Brain microvascular endothelial cell (primary cell): ENCODE data around the gene ATF2.

Experiments used
- DNase-seq: peaks from one replicate; pipeline ENCODE4 v3.0.0-alpha.2; 2020
- H3K27ac ChIP-seq: fragments of 250-450 bp; sonication (Bioruptor Pico); 2 replicates; pipeline ENCODE4 v1.5.1; 2020; ENCODE audit warnings: mild to moderate bottlenecking, moderate library complexity
- H3K27me3 ChIP-seq: fragments of 250-450 bp; sonication (Bioruptor Pico); replicated peaks from 2 replicates; pipeline ENCODE4 v1.5.1; 2020; ENCODE audit warnings: mild to moderate bottlenecking
- H3K36me3 ChIP-seq: fragments of 250-450 bp; sonication (Bioruptor Pico); replicated peaks from 2 replicates; pipeline ENCODE4 v1.5.1; 2020; ENCODE audit warnings: mild to moderate bottlenecking
- H3K4me3 ChIP-seq: 2 replicates; pipeline ENCODE4 v1.5.1; 2011; ENCODE audit warnings: low read depth, mild to moderate bottlenecking, control low read depth, low read length, moderate library complexity
- in situ Hi-C: cut with HindIII; loops from 2 replicates; pipeline ENCODE4 v1.10.0; 2017; ENCODE audit warnings: low sequenced_read_pairs, low pct_ligation_motif_present
- TF ChIP-seq, protein P1 (sequence below): IDR thresholded peaks from 2 replicates; pipeline ENCODE4 v1.5.1; 2011; ENCODE audit warnings: low read depth, mild to moderate bottlenecking, moderate library complexity, low read length, control low read depth, inconsistent platforms; ENCODE audit errors: missing control alignments

ATF2 gene

DNA sequence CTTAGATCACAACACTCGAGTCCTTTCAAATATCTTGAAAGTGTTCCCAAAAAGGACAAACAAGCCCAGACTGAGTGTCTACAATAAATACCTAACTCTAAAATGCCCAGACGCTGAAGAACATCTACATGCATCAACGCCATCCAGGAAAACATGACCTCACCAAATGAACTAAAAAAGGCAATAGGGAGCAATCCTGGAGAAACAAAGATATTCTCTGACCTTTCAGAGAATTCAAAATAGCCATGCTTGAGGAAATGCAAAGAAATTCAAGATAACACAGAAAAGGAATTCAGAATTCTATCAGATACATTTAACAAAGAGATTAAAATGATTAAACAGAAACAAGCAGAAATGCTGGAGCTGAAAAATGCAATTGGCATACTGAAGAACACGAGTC, 101.6 kb downstream of the ATF2 start:
- in situ Hi-C loops = no loop called here
- no peak for DNase-seq
- no peak overlapping the region for H3K4me3 ChIP-seq
- H3K27ac ChIP-seq = no peak overlapping the region
- TF ChIP-seq, protein P1, sequence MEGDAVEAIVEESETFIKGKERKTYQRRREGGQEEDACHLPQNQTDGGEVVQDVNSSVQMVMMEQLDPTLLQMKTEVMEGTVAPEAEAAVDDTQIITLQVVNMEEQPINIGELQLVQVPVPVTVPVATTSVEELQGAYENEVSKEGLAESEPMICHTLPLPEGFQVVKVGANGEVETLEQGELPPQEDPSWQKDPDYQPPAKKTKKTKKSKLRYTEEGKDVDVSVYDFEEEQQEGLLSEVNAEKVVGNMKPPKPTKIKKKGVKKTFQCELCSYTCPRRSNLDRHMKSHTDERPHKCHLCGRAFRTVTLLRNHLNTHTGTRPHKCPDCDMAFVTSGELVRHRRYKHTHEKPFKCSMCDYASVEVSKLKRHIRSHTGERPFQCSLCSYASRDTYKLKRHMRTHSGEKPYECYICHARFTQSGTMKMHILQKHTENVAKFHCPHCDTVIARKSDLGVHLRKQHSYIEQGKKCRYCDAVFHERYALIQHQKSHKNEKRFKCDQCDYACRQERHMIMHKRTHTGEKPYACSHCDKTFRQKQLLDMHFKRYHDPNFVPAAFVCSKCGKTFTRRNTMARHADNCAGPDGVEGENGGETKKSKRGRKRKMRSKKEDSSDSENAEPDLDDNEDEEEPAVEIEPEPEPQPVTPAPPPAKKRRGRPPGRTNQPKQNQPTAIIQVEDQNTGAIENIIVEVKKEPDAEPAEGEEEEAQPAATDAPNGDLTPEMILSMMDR = no peak
- no peaks in the 10 kb centered on the region for H3K27me3 ChIP-seq
- H3K36me3 ChIP-seq = peaks cover 3% of the 10 kb centered on the region

DNA sequence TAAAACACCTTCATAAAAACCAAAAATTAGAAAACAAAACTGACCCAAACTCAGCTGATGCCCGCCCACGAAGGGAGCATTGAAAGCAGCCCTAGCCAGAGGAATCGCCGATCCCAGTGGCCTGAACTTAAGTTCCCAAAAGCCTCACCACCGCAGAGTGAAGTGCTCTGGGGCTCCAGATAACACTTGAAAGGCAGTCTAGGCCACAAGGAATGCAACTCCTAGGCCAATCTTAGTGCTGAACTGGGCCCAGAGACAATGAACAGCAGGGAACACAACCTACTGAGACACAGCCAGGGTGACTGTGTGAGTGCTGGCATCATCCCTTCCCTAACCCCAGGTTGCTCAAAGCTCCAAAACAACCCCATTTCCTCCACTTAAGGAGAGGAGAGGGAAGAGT, 103.2 kb downstream of the ATF2 start:
- no peak overlapping the region for H3K4me3 ChIP-seq
- no peak overlapping the region for H3K27ac ChIP-seq
- DNase-seq = no peak
- in situ Hi-C loops = no loop called here
- TF ChIP-seq, protein P1 = no peak
- H3K27me3 ChIP-seq = no peaks in the 10 kb centered on the region
- H3K36me3 ChIP-seq = no peaks in the 10 kb centered on the region

DNA sequence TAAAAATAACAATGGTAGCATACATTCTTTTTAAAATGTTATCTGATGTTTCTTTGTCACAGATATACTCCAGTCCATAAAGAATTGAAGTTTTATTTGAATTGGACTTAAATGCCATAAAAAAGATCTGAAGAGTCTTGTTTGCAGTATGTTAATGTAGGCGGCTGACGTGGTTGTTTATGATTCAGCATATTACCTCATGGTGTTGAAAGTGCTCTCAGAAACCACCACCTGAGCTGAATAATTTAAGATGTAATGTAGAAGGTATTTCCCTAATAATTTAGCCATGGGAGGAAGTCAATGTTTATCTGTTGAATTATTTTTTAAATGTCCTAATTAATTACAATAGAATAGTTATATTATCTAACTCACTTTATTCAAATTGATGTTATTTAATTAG, 104.3 kb downstream of the ATF2 start:
- Histone ChIP-seq H3K27me3 (no peaks in the 10 kb centered on the region), H3K27ac (no peak overlapping the region), H3K4me3 (no peak overlapping the region), H3K36me3 (no peaks in the 10 kb centered on the region)
- in situ Hi-C loops = no loop called here
- TF ChIP-seq, protein P1 = no peak
- no peak for DNase-seq

DNA sequence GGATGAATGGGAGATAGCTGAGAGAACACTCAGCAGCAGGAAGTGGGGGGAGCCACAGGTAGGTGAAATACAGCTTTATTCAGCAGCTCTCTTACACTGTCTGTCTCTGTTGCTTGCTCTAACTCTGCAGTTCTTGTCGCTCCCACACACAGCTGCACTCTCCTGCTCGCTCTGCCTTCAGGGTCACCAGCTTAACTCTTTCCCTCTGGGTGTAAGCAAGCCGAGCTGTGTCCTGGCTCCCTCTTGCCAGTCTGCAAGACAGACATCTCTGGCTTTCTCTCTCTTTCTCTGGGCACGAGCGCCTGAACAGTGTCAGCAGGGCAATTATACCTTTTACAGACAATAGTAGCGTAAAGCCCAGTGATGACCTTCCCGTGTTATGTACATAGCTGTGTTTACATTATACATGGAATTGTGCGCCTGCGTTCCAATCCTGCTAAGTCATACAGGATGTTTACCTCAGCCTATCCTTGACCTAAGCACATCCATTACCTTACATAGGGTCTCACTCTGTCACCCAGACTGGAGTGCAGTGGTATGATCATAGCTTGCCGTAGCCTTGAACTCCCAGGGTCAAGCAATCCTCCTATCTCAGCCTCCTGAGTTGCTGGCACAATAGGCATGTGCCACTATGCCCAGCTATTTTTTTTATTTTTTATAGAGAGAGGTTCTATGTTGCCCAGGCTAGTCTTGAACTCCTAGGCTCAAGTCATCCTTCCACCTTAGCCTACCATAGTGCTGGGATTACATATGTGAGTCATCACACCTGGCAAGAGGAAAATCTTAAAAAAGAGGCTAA, 105.0 kb downstream of the ATF2 start:
- no peak overlapping the region for H3K4me3 ChIP-seq
- no peak overlapping the region for H3K27ac ChIP-seq
- TF ChIP-seq, protein P1 = no peak
- no peak for DNase-seq
- in situ Hi-C loops = no loop called here
- no peaks in the 10 kb centered on the region for H3K36me3 ChIP-seq
- H3K27me3 ChIP-seq = no peaks in the 10 kb centered on the region

DNA sequence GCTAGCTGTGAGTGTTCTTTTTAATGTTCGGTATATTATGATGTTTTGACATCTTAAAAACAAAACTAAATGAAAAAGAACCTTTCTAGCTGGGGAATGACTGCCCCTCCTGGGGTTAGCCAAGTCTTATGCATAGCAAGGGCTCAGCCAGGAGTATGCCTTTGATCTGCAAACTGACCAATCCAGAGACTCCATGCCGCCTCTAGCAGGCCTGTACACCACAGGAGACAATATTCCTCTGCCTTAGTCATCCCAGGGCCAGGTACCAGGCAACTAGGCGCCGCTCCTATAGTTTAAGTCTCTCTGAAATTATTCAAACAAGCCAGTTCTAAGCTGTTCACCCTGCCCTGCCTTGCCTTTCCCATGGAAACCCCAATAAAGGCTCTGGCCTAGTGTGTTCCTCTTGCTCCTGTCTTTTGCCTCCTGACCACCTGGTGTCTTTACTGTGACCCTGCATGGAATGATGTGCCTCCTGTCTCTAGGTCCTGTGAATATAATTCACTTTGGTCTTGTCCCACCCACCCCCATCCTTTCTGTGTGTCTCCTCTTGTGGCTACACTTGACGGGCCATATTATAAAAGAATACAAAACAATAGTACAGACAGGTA, 110.8 kb downstream of the ATF2 start:
- no peak overlapping the region for H3K27ac ChIP-seq
- in situ Hi-C loops = no loop called here
- DNase-seq = no peak
- no peaks in the 10 kb centered on the region for H3K27me3 ChIP-seq
- H3K4me3 ChIP-seq = no peak overlapping the region
- no peaks in the 10 kb centered on the region for H3K36me3 ChIP-seq
- TF ChIP-seq, protein P1 = no peak
